HCT116 (cell line): Measurements from ENCODE around the gene LIG4.

Source experiments
- CTCF ChIP-seq, 3 experiments: fragments of 200-600 bp in 1 of 3; sonication (generic) in 1 of 3; IDR thresholded peaks in 2 of 3; conservative IDR thresholded peaks in 1 of 3; 2 replicates each; pipeline ENCODE4 v1.5.1; 2012 to 2017; ENCODE audit warnings: low read depth in 2 of 3, low read length in 2 of 3, antibody characterized with exemption in 1 of 3, borderline replicate concordance in 1 of 3, control low read depth in 1 of 3, mild to moderate bottlenecking in 1 of 3, mixed read lengths in 1 of 3, mixed run types in 1 of 3, moderate library complexity in 1 of 3; ENCODE audit not compliant: insufficient read depth in 1 of 3
- EGR1 ChIP-seq: IDR thresholded peaks from 2 replicates; pipeline ENCODE4 v1.6.1; 2012; ENCODE audit warnings: low read depth
- MAX ChIP-seq: IDR thresholded peaks from 2 replicates; pipeline ENCODE4 v1.6.1; 2012
- POLR2AphosphoS5 ChIP-seq: IDR thresholded peaks from 2 replicates; pipeline ENCODE4 v1.6.1; 2011; ENCODE audit warnings: mild to moderate bottlenecking, low read depth, low read length, moderate library complexity

GRCh38 chr13:108158746-108159145, 56.6 kb downstream of the LIG4 start:
- TF ChIP-seq POLR2AphosphoS5 (no peak), EGR1 (no peak), CTCF (IDR thresholded peaks at IDR 0.05 in 2 of 3, conservative IDR thresholded peaks at IDR 0.05 in 1 of 3; ENCODE audit: borderline replicate concordance in 1 of 3, insufficient read depth in 1 of 3, low read depth in 2 of 3, low read length in 2 of 3) (no peak), MAX (no peak)
